Measurements from ENCODE around the gene ZDHHC12. TPM values are rescaled to one million over a fixed set of nuclear protein-coding genes. Genes with fewer than 3 reads are reported as not detected.

The ZDHHC12 gene
- total and polyA plus RNA-seq, 2 of the 13 experiments (the other 11 are each of a cell fraction or from before 2014, with no cell fraction given): 25.4 to 28.0 TPM

GRCh38 chr9:128702445-128702948, 21.4 kb downstream of the ZDHHC12 start, which contains the start of gene PKN3 (continued):
- TF ChIP-seq ZNF770 (CRISPR knock-in tag; IDR thresholded peaks at IDR 0.05): peak; percentile 74
- TF ChIP-seq, protein P1, sequence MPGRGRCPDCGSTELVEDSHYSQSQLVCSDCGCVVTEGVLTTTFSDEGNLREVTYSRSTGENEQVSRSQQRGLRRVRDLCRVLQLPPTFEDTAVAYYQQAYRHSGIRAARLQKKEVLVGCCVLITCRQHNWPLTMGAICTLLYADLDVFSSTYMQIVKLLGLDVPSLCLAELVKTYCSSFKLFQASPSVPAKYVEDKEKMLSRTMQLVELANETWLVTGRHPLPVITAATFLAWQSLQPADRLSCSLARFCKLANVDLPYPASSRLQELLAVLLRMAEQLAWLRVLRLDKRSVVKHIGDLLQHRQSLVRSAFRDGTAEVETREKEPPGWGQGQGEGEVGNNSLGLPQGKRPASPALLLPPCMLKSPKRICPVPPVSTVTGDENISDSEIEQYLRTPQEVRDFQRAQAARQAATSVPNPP (CRISPR knock-in tag; IDR thresholded peaks at IDR 0.05): no peak
- no peak for TF ChIP-seq ZNF20 (CRISPR knock-in tag; IDR thresholded peaks at IDR 0.05)
- TF ChIP-seq, protein P2, sequence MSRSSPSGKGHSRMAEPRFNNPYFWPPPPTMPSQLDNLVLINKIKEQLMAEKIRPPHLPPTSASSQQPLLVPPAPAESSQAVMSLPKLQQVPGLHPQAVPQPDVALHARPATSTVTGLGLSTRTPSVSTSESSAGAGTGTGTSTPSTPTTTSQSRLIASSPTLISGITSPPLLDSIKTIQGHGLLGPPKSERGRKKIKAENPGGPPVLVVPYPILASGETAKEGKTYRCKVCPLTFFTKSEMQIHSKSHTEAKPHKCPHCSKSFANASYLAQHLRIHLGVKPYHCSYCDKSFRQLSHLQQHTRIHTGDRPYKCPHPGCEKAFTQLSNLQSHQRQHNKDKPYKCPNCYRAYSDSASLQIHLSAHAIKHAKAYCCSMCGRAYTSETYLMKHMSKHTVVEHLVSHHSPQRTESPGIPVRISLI (CRISPR knock-in tag; IDR thresholded peaks at IDR 0.05; ENCODE audit: borderline replicate concordance): no peak; the same call in 1 of the 2 replicates
- no peak for TF ChIP-seq TSC22D2 (CRISPR knock-in tag; IDR thresholded peaks at IDR 0.05; ENCODE audit: borderline replicate concordance)
- no peak for TF ChIP-seq TP53 (CRISPR knock-in tag; conservative IDR thresholded peaks at IDR 0.05)
- TF ChIP-seq BHLHE40 (IDR thresholded peaks at IDR 0.05; ENCODE audit: low read length): no peak
- no peak for TF ChIP-seq ZNF251 (CRISPR knock-in tag; IDR thresholded peaks at IDR 0.05)
- no peak for TF ChIP-seq FIP1L1 (IDR thresholded peaks at IDR 0.05; ENCODE audit: borderline replicate concordance, insufficient read depth, low read depth, low read length)
- no peak for TF ChIP-seq GLI4 (CRISPR knock-in tag; IDR thresholded peaks at IDR 0.05; ENCODE audit: borderline replicate concordance)
- no peak for TF ChIP-seq TCF7L2 (IDR thresholded peaks at IDR 0.05; ENCODE audit: low read depth, low read length)
- TF ChIP-seq, protein P3, sequence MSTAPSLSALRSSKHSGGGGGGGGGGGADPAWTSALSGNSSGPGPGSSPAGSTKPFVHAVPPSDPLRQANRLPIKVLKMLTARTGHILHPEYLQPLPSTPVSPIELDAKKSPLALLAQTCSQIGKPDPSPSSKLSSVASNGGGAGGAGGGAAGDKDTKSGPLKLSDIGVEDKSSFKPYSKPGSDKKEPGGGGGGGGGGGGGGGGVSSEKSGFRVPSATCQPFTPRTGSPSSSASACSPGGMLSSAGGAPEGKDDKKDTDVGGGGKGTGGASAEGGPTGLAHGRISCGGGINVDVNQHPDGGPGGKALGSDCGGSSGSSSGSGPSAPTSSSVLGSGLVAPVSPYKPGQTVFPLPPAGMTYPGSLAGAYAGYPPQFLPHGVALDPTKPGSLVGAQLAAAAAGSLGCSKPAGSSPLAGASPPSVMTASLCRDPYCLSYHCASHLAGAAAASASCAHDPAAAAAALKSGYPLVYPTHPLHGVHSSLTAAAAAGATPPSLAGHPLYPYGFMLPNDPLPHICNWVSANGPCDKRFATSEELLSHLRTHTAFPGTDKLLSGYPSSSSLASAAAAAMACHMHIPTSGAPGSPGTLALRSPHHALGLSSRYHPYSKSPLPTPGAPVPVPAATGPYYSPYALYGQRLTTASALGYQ (CRISPR knock-in tag; IDR thresholded peaks at IDR 0.05): no peak; the same call in 1 of the 2 replicates
- 0 out of 2 replicates have a peak, but pooled peaks have one; percentile 40 for TF ChIP-seq SIX4 (CRISPR knock-in tag; IDR thresholded peaks at IDR 0.05)
- TF ChIP-seq ZNF501 (CRISPR knock-in tag; IDR thresholded peaks at IDR 0.05): peak; percentile 74
- TF ChIP-seq NPAS2 (CRISPR knock-in tag; IDR thresholded peaks at IDR 0.05; ENCODE audit: borderline replicate concordance): no peak
- TF ChIP-seq POLR2AphosphoS2 (IDR thresholded peaks at IDR 0.05; ENCODE audit: low read depth, low read length): no peak
- TF ChIP-seq ZNF850 (CRISPR knock-in tag; conservative IDR thresholded peaks at IDR 0.05): no peak
- peak; percentile 53; the same call in 1 of the 2 replicates for TF ChIP-seq MYC (CRISPR knock-in tag; IDR thresholded peaks at IDR 0.05; ENCODE audit: borderline replicate concordance)
- peak; percentile 79 for TF ChIP-seq ZFY (CRISPR knock-in tag; IDR thresholded peaks at IDR 0.05)
- no peak for TF ChIP-seq NBN (conservative IDR thresholded peaks at IDR 0.05)
- TF ChIP-seq ZFAT (CRISPR knock-in tag; conservative IDR thresholded peaks at IDR 0.05): no peak
- TF ChIP-seq TARDBP (CRISPR knock-in tag; IDR thresholded peaks at IDR 0.05): no peak; the same call in 1 of the 2 replicates
- no peak for TF ChIP-seq ZNF577 (CRISPR knock-in tag; IDR thresholded peaks at IDR 0.05; ENCODE audit: borderline replicate concordance, low read depth)
- no peak for TF ChIP-seq ZKSCAN5 (CRISPR knock-in tag; IDR thresholded peaks at IDR 0.05)
- no peak for TF ChIP-seq ZBTB21 (CRISPR knock-in tag; IDR thresholded peaks at IDR 0.05)
- TF ChIP-seq JUND (CRISPR knock-in tag; IDR thresholded peaks at IDR 0.05): no peak
- TF ChIP-seq ZNF773 (CRISPR knock-in tag; IDR thresholded peaks at IDR 0.05; ENCODE audit: borderline replicate concordance): no peak

Data from HepG2 (cell line).